ENCODE data around the gene RXRG. TPM values are rescaled to one million over a fixed set of nuclear protein-coding genes. Genes with fewer than 3 reads are reported as not detected.
A peak's percentile ranks its signal among the peaks of the same experiment; 100 is the strongest.

Gene RXRG
- total and polyA plus RNA-seq, 9 of the 15 experiments (the other 6 are each of a cell fraction or from before 2014, with no cell fraction given) = not detected

GRCh38 chr1:165408518-165408917 lies 36.4 kb downstream of the RXRG start (continued):
- TF ChIP-seq ZNF583 (CRISPR knock-in tag; IDR thresholded peaks at IDR 0.05) (no peak), JUN (IDR thresholded peaks at IDR 0.05; ENCODE audit: borderline replicate concordance, low read depth, low read length) (peak; percentile 90), JUN (CRISPR knock-in tag; IDR thresholded peaks at IDR 0.05; ENCODE audit: borderline replicate concordance) (no peak), ATF3 (IDR thresholded peaks at IDR 0.05) (peak; percentile 89), ATF3 (CRISPR knock-in tag; conservative IDR thresholded peaks at IDR 0.05) (0 out of 2 replicates have a peak, but pooled peaks have one; percentile 61), CTCF (IDR thresholded peaks at IDR 0.05 in 2 of 3, conservative IDR thresholded peaks at IDR 0.05 in 1 of 3; ENCODE audit: insufficient read depth in 2 of 3, low read depth in 1 of 3, low read length in 3 of 3) (peak; percentile 60 to 67 (median 66)), ARID2 (IDR thresholded peaks at IDR 0.05) (no peak), DMBX1 (CRISPR knock-in tag; IDR thresholded peaks at IDR 0.05; ENCODE audit: borderline replicate concordance) (no peak), ARHGAP35 (IDR thresholded peaks at IDR 0.05; ENCODE audit: partially characterized antibody) (no peak), TEAD1 (CRISPR knock-in tag; IDR thresholded peaks at IDR 0.05) (no peak), ZNF778 (CRISPR knock-in tag; IDR thresholded peaks at IDR 0.05) (no peak)
